HepG2 (cell line): ENCODE measurements around the gene FGFR2. TPM values are rescaled to one million over a fixed set of nuclear protein-coding genes. Genes with fewer than 3 reads are reported as not detected.

Experiments
- ATAC-seq: fragments of 200-7000 bp; cut with Tn5 transposase; 3 replicates; pipeline ENCODE4 v1.9.1; 2020; ENCODE audit warnings: mild to moderate bottlenecking, moderate library complexity
- BruUV-seq: library from RNA; stranded (reverse); fragments of 400-500 nt; replicated peaks from 2 replicates; lab custom pipeline; 2021; lab: Mats Ljungman, UMichigan
- CTCF ChIA-PET: fragments of 300-600 bp; formaldehyde crosslinking; extraction: SDS; loops from one replicate; lab custom pipeline; 2021; ENCODE audit warnings: low total read pairs, inconsistent platforms, low intra/inter-chr PET ratio; lab: Yijun Ruan, JAX
- POLR2A ChIA-PET: fragments of 350-600 bp; sonication (Branson Sonifier 250); formaldehyde crosslinking; loops from one replicate; lab custom pipeline; 2020; ENCODE audit warnings: antibody characterized with exemption, inconsistent platforms; lab: Yijun Ruan, JAX
- DNase-seq: peaks from one replicate; pipeline ENCODE4 v3.0.0-alpha.2; 2015; ENCODE audit warnings: low spot score
- FAIRE-seq: peaks from 3 replicates; lab custom pipeline; 2011; peaks lifted over from hg19 to GRCh38; lab: Jason Lieb, UNC
- H2AFZ ChIP-seq: one replicate; pipeline ENCODE4 v1.6.1; 2011; ENCODE audit warnings: low read length, inconsistent platforms
- H3K27ac ChIP-seq: fragments of 300-600 bp; 3 replicates; pipeline ENCODE4 v1.8.0; 2011; ENCODE audit warnings: mixed run types, mild to moderate bottlenecking, mixed read lengths, low read length, inconsistent platforms; ENCODE audit not compliant: insufficient read depth; ENCODE audit errors: extremely low read length
- H3K27me3 ChIP-seq, 2 experiments: fragments of 200-600 bp in 1 of 2; 2 replicates in 1 of 2; 3 replicates in 1 of 2; pipeline versions ENCODE4 v1.6.0 to v1.8.0; 2011; ENCODE audit warnings: low read length in 2 of 2, mild to moderate bottlenecking in 2 of 2, moderate library complexity in 2 of 2, inconsistent platforms in 1 of 2; ENCODE audit not compliant: insufficient read depth in 2 of 2, control insufficient read depth in 1 of 2
- H3K36me3 ChIP-seq, 2 experiments: fragments of 200-600 bp in 1 of 2; replicated peaks in 1 of 2; 2 replicates in 1 of 2; 3 replicates in 1 of 2; pipeline versions ENCODE4 v1.5.1 to v1.8.0; 2011; ENCODE audit warnings: low read length in 2 of 2, inconsistent platforms in 1 of 2; ENCODE audit not compliant: insufficient read depth in 2 of 2, control insufficient read depth in 1 of 2
- H3K4me1 ChIP-seq: 2 replicates; pipeline ENCODE4 v1.5.1; 2012; ENCODE audit warnings: low read length, inconsistent platforms; ENCODE audit not compliant: insufficient read depth
- H3K4me2 ChIP-seq: 2 replicates; pipeline ENCODE4 v1.6.0; 2011; ENCODE audit warnings: low read depth, low read length, inconsistent platforms
- H3K4me3 ChIP-seq, 3 experiments: fragments of 200-600 bp in 1 of 3; sonication (generic), shearing (Covaris generic) in 1 of 3; replicated peaks in 1 of 3; 2 replicates each; pipeline ENCODE4 v1.5.1; 2011 to 2016; ENCODE audit warnings: low read length in 3 of 3, inconsistent platforms in 2 of 3, low read depth in 2 of 3, mild to moderate bottlenecking in 2 of 3, control low read depth in 1 of 3, mixed read lengths in 1 of 3; ENCODE audit not compliant: insufficient read depth in 1 of 3
- H3K79me2 ChIP-seq: one replicate; pipeline ENCODE4 v1.6.1; 2011; ENCODE audit warnings: low read length, inconsistent platforms; ENCODE audit not compliant: insufficient read depth
- H3K9ac ChIP-seq: 2 replicates; pipeline ENCODE4 v1.6.0; 2011; ENCODE audit warnings: mild to moderate bottlenecking, low read depth, low read length, inconsistent platforms; ENCODE audit not compliant: insufficient read depth
- H3K9me3 ChIP-seq: 2 replicates; pipeline ENCODE4 v1.5.1; 2012; ENCODE audit warnings: mild to moderate bottlenecking, low read length
- H4K20me1 ChIP-seq: 2 replicates; pipeline ENCODE4 v1.6.0; 2011; ENCODE audit warnings: inconsistent platforms, mild to moderate bottlenecking, low read length, moderate library complexity; ENCODE audit not compliant: insufficient read depth
- CHD4 ChIP-seq: fragments of 200-600 bp; sonication (generic); IDR thresholded peaks from 2 replicates; pipeline ENCODE4 v1.7.0; 2017; ENCODE audit warnings: mild to moderate bottlenecking, low read length, borderline replicate concordance
- WGBS: methylation state at CpG from one replicate; pipeline ENCODE4 v1.1.6; 2017; ENCODE audit warnings: low lambda C conversion rate; 5-methylcytosine and 5-hydroxymethylcytosine counted together
- in situ Hi-C: cut with HindIII; loops from 2 replicates; pipeline ENCODE4 v1.10.0; 2017; ENCODE audit warnings: low pct_unique_long_range_greater_than_20kb; ENCODE audit not compliant: extremely low pct_ligation_motif_present
- intact Hi-C: fragments of 100-400 bp; cut with micrococcal nuclease; formaldehyde crosslinking; loops from one replicate; pipeline ENCODE4 v1.10.0; 2022; ENCODE audit not compliant: unreplicated experiment
- polyA plus RNA-seq, 8 experiments: library from polyadenylated mRNA; depleted of rRNA in 3 of 8; stranded (reverse) in 7 of 8; unstranded in 1 of 8; fragments of >200 nt; fragmentation: Illumina TruSeq in 4 of 8; extraction: Trizol in 4 of 8; gene quantifications; 2 replicates each; pipeline versions ENCODE4 v1.2.1 to v1.2.3, GENCODE V29; 2011 to 2016; ENCODE audit warnings: low read depth in 4 of 8, missing spikeins in 1 of 8, mixed read lengths in 1 of 8; ENCODE audit not compliant: insufficient read depth in 1 of 8
- total RNA-seq, 5 experiments: library from RNA; depleted of rRNA; stranded (reverse); fragments of >200 nt; fragmentation: Illumina TruSeq; extraction: Trizol; gene quantifications; 2 replicates each; pipeline ENCODE4 v1.2.3, GENCODE V29; 2016; ENCODE audit warnings: low read depth in 1 of 5
- TF ChIP-seq, protein P1 (sequence below): sonication (generic); formaldehyde crosslinking; IDR thresholded peaks from 2 replicates; pipeline ENCODE4 v1.5.0; 2020; ENCODE audit warnings: mild to moderate bottlenecking, missing genetic modification reagents, borderline replicate concordance
- TF ChIP-seq, protein P2 (sequence below): sonication (generic); formaldehyde crosslinking; IDR thresholded peaks from 2 replicates; pipeline ENCODE4 v1.5.0; 2020; ENCODE audit warnings: mild to moderate bottlenecking, missing genetic modification reagents, moderate library complexity
- TF ChIP-seq, protein P3 (sequence below): sonication (generic); formaldehyde crosslinking; IDR thresholded peaks from 2 replicates; pipeline ENCODE4 v1.8.0; 2022; ENCODE audit warnings: mild to moderate bottlenecking, missing genetic modification reagents, moderate library complexity

FGFR2 gene
- total and polyA plus RNA-seq, 2 of the 13 experiments (the other 11 are each of a cell fraction or from before 2014, with no cell fraction given): 1.6 to 2.6 TPM

DNA sequence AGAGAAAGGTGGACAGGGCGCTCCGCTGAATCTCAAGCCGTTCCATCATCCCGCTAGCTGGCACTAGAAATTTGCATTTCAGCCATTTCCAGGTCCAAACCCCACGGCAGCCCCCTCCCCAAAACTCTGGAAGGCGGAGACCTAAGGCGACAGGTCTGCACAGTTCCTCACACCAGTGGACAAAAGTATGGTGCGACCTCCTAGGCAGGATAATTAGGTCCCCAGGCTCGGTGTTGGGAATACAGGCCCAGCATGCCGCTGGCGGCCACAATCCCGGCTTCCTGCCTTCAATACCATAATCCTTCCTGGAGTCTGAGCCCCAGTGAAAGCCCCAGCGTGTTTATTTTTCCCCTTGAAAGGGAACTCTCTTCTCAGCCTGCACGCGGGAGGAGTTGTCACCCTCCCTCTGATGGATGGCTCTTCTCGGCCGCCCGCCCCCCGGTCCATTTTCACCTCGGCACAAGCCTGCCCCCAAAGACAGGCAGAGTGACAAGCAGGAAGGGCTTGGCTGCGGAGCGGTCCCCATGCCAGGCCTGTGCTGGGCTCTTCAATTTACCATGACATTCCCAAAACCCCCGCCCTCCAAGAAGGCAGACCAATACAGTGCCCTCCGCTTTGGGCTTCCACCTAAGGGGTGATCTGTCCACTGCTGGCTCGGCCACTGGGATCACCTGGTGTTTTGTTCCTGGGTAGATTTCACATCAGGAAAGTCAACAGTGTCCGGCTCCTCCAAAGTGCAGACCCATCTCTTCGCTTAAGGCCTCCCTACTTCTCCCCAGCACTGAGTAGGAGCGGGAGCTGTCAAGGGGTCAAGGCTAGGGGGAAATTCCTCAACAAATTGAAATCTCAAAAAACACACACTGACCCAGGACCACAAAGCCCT, 2.2 kb downstream of the FGFR2 start:
- ChIA-PET POLR2A (no interaction called here), CTCF (no interaction called here)
- 30% methylated on average over 20 of the region's 28 CpGs for WGBS
- TF ChIP-seq, protein P1, sequence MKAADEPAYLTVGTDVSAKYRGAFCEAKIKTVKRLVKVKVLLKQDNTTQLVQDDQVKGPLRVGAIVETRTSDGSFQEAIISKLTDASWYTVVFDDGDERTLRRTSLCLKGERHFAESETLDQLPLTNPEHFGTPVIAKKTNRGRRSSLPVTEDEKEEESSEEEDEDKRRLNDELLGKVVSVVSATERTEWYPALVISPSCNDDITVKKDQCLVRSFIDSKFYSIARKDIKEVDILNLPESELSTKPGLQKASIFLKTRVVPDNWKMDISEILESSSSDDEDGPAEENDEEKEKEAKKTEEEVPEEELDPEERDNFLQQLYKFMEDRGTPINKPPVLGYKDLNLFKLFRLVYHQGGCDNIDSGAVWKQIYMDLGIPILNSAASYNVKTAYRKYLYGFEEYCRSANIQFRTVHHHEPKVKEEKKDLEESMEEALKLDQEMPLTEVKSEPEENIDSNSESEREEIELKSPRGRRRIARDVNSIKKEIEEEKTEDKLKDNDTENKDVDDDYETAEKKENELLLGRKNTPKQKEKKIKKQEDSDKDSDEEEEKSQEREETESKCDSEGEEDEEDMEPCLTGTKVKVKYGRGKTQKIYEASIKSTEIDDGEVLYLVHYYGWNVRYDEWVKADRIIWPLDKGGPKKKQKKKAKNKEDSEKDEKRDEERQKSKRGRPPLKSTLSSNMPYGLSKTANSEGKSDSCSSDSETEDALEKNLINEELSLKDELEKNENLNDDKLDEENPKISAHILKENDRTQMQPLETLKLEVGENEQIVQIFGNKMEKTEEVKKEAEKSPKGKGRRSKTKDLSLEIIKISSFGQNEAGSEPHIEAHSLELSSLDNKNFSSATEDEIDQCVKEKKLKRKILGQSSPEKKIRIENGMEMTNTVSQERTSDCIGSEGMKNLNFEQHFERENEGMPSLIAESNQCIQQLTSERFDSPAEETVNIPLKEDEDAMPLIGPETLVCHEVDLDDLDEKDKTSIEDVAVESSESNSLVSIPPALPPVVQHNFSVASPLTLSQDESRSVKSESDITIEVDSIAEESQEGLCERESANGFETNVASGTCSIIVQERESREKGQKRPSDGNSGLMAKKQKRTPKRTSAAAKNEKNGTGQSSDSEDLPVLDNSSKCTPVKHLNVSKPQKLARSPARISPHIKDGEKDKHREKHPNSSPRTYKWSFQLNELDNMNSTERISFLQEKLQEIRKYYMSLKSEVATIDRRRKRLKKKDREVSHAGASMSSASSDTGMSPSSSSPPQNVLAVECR (CRISPR knock-in tag): 0 out of 2 replicates have a peak, but pooled peaks have one; percentile 8
- TF ChIP-seq, protein P2, sequence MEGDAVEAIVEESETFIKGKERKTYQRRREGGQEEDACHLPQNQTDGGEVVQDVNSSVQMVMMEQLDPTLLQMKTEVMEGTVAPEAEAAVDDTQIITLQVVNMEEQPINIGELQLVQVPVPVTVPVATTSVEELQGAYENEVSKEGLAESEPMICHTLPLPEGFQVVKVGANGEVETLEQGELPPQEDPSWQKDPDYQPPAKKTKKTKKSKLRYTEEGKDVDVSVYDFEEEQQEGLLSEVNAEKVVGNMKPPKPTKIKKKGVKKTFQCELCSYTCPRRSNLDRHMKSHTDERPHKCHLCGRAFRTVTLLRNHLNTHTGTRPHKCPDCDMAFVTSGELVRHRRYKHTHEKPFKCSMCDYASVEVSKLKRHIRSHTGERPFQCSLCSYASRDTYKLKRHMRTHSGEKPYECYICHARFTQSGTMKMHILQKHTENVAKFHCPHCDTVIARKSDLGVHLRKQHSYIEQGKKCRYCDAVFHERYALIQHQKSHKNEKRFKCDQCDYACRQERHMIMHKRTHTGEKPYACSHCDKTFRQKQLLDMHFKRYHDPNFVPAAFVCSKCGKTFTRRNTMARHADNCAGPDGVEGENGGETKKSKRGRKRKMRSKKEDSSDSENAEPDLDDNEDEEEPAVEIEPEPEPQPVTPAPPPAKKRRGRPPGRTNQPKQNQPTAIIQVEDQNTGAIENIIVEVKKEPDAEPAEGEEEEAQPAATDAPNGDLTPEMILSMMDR (CRISPR knock-in tag): peak; percentile 28; the same call in 1 of the 2 replicates
- no peak for TF ChIP-seq CHD4
- TF ChIP-seq, protein P3, sequence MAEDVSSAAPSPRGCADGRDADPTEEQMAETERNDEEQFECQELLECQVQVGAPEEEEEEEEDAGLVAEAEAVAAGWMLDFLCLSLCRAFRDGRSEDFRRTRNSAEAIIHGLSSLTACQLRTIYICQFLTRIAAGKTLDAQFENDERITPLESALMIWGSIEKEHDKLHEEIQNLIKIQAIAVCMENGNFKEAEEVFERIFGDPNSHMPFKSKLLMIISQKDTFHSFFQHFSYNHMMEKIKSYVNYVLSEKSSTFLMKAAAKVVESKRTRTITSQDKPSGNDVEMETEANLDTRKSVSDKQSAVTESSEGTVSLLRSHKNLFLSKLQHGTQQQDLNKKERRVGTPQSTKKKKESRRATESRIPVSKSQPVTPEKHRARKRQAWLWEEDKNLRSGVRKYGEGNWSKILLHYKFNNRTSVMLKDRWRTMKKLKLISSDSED (CRISPR knock-in tag): no peak
- Histone ChIP-seq H3K4me2 (peak overlapping the region; percentile 89), H3K4me1 (peaks cover 27% of the 10 kb centered on the region), H3K9ac (no peak overlapping the region), H3K79me2 (no peaks in the 10 kb centered on the region), H3K4me3 (peak overlapping the region; percentile 54 to 71 (median 55)), H2AFZ (no peak overlapping the region), H3K27me3 (peaks cover 5 to 45% of the 10 kb centered on the region in 2 experiments; a peak in 4 of 5 replicates), H4K20me1 (no peaks in the 10 kb centered on the region), H3K36me3 (no peaks in the 10 kb centered on the region), H3K9me3 (no peaks in the 10 kb centered on the region), H3K27ac (no peak overlapping the region)
- FAIRE-seq (no peak), ATAC-seq (peak; percentile 23), DNase-seq (no peak)
- in situ Hi-C loops (no loop called here), intact Hi-C loops (loop anchor here (2.0 to 5.0 kb wide), 3 partner anchors 65 to 534 kb away; no protein-coding TSS in a partner anchor)
- no TSS peak for BruUV-seq
